GM23338 (cell line): ENCODE data around the gene TNS3. TPM values are rescaled to one million over a fixed set of nuclear protein-coding genes. Genes with fewer than 3 reads are reported as not detected.

ENCODE experiments used
- ATAC-seq: fragments of 200-7000 bp; cut with Tn5 transposase; 3 replicates; pipeline ENCODE4 v1.9.1; 2020
- DNase-seq: peaks from one replicate; pipeline ENCODE4 v3.0.0-alpha.2; 2015; ENCODE audit warnings: low spot score
- H2AFZ ChIP-seq: fragments of 200-600 bp; sonication (generic); 2 replicates; pipeline ENCODE4 v1.8.0; 2016; ENCODE audit warnings: antibody characterized with exemption, mild to moderate bottlenecking, moderate library complexity
- H3F3A ChIP-seq: fragments of 200-600 bp; sonication (generic); replicated peaks from 2 replicates; pipeline ENCODE4 v1.8.0; 2017; ENCODE audit warnings: antibody characterized with exemption, mixed run types, low read depth
- H3K27ac ChIP-seq: fragments of 200-600 bp; sonication (generic); 2 replicates; pipeline ENCODE4 v1.6.1; 2016; ENCODE audit warnings: low read depth
- H3K27me3 ChIP-seq: fragments of 200-600 bp; sonication (generic); 2 replicates; pipeline ENCODE4 v1.8.0; 2016; ENCODE audit warnings: mild to moderate bottlenecking, mixed run types, moderate library complexity; ENCODE audit not compliant: insufficient read depth
- H3K36me3 ChIP-seq: fragments of 200-600 bp; sonication (generic); 2 replicates; pipeline ENCODE4 v1.8.0; 2016; ENCODE audit warnings: mild to moderate bottlenecking; ENCODE audit not compliant: insufficient read depth
- H3K4me1 ChIP-seq: fragments of 200-600 bp; sonication (generic); 2 replicates; pipeline ENCODE4 v1.8.0; 2016; ENCODE audit warnings: mild to moderate bottlenecking, moderate library complexity; ENCODE audit not compliant: insufficient read depth
- H3K4me2 ChIP-seq: fragments of 200-600 bp; sonication (generic); 2 replicates; pipeline ENCODE4 v1.7.1; 2017; ENCODE audit warnings: mixed run types
- H3K4me3 ChIP-seq: fragments of 200-600 bp; sonication (generic); 2 replicates; pipeline ENCODE4 v1.6.1; 2016; ENCODE audit warnings: mixed run types
- H3K79me2 ChIP-seq: fragments of 200-600 bp; sonication (generic); replicated peaks from 2 replicates; pipeline ENCODE4 v1.8.0; 2017; ENCODE audit warnings: mild to moderate bottlenecking; ENCODE audit not compliant: insufficient read depth
- H3K9me2 ChIP-seq: fragments of 200-600 bp; sonication (generic); 2 replicates; pipeline ENCODE4 v1.8.0; 2017; ENCODE audit not compliant: insufficient read depth
- H4K20me1 ChIP-seq: fragments of 200-600 bp; sonication (generic); replicated peaks from 2 replicates; pipeline ENCODE4 v1.8.0; 2017; ENCODE audit warnings: mild to moderate bottlenecking; ENCODE audit not compliant: insufficient read depth
- H3K27ac Mint-ChIP-seq: 2 replicates; pipeline ENCODE4 v1.8.0; 2020; ENCODE audit warnings: inconsistent platforms, mild to moderate bottlenecking, moderate library complexity, mixed read lengths
- H3K27me3 Mint-ChIP-seq: 3 replicates; pipeline ENCODE4 v1.8.0; 2022; ENCODE audit warnings: low read depth, mild to moderate bottlenecking, moderate library complexity, mixed read lengths, inconsistent platforms; ENCODE audit not compliant: insufficient read depth, poor library complexity
- H3K36me3 Mint-ChIP-seq: 3 replicates; pipeline ENCODE4 v1.8.0; 2021; ENCODE audit warnings: low read depth, mild to moderate bottlenecking, inconsistent platforms, moderate library complexity, mixed read lengths
- H3K4me1 Mint-ChIP-seq: 3 replicates; pipeline ENCODE4 v1.8.0; 2020; ENCODE audit warnings: mild to moderate bottlenecking, inconsistent platforms, mixed read lengths
- H3K4me3 Mint-ChIP-seq: 3 replicates; pipeline ENCODE4 v1.8.0; 2021; ENCODE audit warnings: moderate library complexity, mild to moderate bottlenecking, inconsistent platforms, mixed read lengths
- H3K9me3 Mint-ChIP-seq: 3 replicates; pipeline ENCODE4 v1.8.0; 2020; ENCODE audit warnings: moderate library complexity, mild to moderate bottlenecking, inconsistent platforms, mixed read lengths
- ZNF114 ChIP-seq: fragments of 250-450 bp; sonication (Bioruptor Pico); IDR thresholded peaks from 2 replicates; pipeline ENCODE4 v1.5.0; 2020; ENCODE audit warnings: mild to moderate bottlenecking, moderate library complexity
- polyA plus RNA-seq: library from polyadenylated mRNA; unstranded; fragments of >200 nt; fragmentation: Nextera tagmentation; extraction: Ambion mirVana; gene quantifications from 2 replicates; pipeline ENCODE4 v1.2.1, GENCODE V29; 2016
- total RNA-seq: library from RNA; depleted of rRNA; stranded (reverse); fragments of >200 nt; shearing (Covaris generic); gene quantifications from 2 replicates; pipeline ENCODE4 v1.2.3, GENCODE V29; 2014
- TF ChIP-seq, protein P1 (sequence below): fragments of 250-450 bp; sonication (Bioruptor Pico); IDR thresholded peaks from 2 replicates; pipeline ENCODE4 v1.5.0; 2020; ENCODE audit warnings: mild to moderate bottlenecking, moderate library complexity
- TF ChIP-seq, protein P2 (sequence below): IDR thresholded peaks from one replicate; pipeline ENCODE4 v1.6.1; 2018; ENCODE audit warnings: antibody characterized with exemption; ENCODE audit not compliant: unreplicated experiment

The TNS3 gene
- total and polyA plus RNA-seq, 2 experiments from 2014 or later: 6.2 to 28.7 TPM

DNA sequence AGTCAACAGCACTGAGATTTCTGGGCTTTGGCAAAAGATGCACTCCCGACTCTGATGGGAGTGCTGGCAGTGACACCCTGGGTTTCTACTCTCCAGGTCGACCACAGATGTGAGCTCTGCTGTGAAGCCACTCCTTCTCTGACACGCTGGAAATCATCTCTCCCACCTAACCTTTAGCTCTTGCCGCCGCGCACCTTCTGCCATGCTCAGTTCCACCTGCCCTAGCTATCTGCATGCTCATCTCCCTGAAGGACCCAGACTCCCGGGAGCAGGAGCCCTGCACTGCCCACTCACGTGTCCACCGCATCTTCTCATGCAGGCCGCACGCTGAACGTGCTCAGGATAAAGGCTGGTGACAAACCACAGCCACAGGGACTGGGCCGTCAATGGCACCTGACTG, 174.8 kb downstream of the TNS3 start (continued):
- TF ChIP-seq, protein P1, sequence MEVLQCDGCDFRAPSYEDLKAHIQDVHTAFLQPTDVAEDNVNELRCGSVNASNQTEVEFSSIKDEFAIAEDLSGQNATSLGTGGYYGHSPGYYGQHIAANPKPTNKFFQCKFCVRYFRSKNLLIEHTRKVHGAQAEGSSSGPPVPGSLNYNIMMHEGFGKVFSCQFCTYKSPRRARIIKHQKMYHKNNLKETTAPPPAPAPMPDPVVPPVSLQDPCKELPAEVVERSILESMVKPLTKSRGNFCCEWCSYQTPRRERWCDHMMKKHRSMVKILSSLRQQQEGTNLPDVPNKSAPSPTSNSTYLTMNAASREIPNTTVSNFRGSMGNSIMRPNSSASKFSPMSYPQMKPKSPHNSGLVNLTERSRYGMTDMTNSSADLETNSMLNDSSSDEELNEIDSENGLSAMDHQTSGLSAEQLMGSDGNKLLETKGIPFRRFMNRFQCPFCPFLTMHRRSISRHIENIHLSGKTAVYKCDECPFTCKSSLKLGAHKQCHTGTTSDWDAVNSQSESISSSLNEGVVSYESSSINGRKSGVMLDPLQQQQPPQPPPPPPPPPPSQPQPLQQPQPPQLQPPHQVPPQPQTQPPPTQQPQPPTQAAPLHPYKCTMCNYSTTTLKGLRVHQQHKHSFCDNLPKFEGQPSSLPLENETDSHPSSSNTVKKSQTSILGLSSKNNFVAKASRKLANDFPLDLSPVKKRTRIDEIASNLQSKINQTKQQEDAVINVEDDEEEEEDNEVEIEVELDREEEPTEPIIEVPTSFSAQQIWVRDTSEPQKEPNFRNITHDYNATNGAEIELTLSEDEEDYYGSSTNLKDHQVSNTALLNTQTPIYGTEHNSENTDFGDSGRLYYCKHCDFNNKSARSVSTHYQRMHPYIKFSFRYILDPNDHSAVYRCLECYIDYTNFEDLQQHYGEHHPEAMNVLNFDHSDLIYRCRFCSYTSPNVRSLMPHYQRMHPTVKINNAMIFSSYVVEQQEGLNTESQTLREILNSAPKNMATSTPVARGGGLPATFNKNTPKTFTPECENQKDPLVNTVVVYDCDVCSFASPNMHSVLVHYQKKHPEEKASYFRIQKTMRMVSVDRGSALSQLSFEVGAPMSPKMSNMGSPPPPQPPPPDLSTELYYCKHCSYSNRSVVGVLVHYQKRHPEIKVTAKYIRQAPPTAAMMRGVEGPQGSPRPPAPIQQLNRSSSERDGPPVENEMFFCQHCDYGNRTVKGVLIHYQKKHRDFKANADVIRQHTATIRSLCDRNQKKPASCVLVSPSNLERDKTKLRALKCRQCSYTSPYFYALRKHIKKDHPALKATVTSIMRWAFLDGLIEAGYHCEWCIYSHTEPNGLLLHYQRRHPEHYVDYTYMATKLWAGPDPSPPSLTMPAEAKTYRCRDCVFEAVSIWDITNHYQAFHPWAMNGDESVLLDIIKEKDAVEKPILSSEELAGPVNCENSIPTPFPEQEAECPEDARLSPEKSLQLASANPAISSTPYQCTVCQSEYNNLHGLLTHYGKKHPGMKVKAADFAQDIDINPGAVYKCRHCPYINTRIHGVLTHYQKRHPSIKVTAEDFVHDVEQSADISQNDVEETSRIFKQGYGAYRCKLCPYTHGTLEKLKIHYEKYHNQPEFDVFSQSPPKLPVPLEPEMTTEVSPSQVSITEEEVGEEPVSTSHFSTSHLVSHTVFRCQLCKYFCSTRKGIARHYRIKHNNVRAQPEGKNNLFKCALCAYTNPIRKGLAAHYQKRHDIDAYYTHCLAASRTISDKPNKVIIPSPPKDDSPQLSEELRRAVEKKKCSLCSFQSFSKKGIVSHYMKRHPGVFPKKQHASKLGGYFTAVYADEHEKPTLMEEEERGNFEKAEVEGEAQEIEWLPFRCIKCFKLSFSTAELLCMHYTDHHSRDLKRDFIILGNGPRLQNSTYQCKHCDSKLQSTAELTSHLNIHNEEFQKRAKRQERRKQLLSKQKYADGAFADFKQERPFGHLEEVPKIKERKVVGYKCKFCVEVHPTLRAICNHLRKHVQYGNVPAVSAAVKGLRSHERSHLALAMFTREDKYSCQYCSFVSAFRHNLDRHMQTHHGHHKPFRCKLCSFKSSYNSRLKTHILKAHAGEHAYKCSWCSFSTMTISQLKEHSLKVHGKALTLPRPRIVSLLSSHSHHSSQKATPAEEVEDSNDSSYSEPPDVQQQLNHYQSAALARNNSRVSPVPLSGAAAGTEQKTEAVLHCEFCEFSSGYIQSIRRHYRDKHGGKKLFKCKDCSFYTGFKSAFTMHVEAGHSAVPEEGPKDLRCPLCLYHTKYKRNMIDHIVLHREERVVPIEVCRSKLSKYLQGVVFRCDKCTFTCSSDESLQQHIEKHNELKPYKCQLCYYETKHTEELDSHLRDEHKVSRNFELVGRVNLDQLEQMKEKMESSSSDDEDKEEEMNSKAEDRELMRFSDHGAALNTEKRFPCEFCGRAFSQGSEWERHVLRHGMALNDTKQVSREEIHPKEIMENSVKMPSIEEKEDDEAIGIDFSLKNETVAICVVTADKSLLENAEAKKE (CRISPR knock-in tag): no peak
- TF ChIP-seq ZNF114 (CRISPR knock-in tag): no peak

DNA sequence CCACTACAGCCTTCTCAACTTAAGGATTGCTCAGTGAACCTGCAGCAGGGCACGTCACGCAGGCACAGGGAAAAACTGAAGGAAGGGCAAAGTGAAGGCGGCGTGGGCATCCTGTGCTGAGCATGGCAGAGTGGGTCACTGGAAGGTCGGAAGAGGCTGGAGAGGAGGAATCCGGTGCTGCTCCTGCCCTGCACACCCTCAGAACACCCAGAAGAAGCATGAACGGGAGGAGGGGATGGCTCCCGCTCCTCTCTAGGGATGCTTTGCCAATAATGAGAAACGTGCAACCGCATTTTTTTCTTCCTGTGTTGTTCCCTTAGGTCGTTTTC, 175.1 kb downstream of the TNS3 start:
- H3K27me3 ChIP-seq: no peaks in the 10 kb centered on the region
- 0 out of 2 replicates have a peak, but pooled peaks cover 6% of the 10 kb centered on the region for H3K36me3 ChIP-seq
- H3K36me3 Mint-ChIP-seq: 0 out of 3 replicates have a peak, but pooled peaks cover 3% of the 10 kb centered on the region
- no peaks in the 10 kb centered on the region; the same call in 1 of the 2 replicates for H4K20me1 ChIP-seq
- ATAC-seq (no peak), DNase-seq (no peak)
- no peak overlapping the region for H3K4me3 Mint-ChIP-seq
- peaks cover 12% of the 10 kb centered on the region for H3K4me1 Mint-ChIP-seq
- no peak overlapping the region for H3K27ac ChIP-seq
- no peaks in the 10 kb centered on the region; the same call in none of the 2 replicates for H3K4me1 ChIP-seq
- no peak overlapping the region for H3K27ac Mint-ChIP-seq
- H3K9me3 Mint-ChIP-seq: no peaks in the 10 kb centered on the region
- H3F3A ChIP-seq: no peaks in the 10 kb centered on the region
- H2AFZ ChIP-seq: no peak overlapping the region
- no peak overlapping the region for H3K4me3 ChIP-seq
- TF ChIP-seq, protein P2, sequence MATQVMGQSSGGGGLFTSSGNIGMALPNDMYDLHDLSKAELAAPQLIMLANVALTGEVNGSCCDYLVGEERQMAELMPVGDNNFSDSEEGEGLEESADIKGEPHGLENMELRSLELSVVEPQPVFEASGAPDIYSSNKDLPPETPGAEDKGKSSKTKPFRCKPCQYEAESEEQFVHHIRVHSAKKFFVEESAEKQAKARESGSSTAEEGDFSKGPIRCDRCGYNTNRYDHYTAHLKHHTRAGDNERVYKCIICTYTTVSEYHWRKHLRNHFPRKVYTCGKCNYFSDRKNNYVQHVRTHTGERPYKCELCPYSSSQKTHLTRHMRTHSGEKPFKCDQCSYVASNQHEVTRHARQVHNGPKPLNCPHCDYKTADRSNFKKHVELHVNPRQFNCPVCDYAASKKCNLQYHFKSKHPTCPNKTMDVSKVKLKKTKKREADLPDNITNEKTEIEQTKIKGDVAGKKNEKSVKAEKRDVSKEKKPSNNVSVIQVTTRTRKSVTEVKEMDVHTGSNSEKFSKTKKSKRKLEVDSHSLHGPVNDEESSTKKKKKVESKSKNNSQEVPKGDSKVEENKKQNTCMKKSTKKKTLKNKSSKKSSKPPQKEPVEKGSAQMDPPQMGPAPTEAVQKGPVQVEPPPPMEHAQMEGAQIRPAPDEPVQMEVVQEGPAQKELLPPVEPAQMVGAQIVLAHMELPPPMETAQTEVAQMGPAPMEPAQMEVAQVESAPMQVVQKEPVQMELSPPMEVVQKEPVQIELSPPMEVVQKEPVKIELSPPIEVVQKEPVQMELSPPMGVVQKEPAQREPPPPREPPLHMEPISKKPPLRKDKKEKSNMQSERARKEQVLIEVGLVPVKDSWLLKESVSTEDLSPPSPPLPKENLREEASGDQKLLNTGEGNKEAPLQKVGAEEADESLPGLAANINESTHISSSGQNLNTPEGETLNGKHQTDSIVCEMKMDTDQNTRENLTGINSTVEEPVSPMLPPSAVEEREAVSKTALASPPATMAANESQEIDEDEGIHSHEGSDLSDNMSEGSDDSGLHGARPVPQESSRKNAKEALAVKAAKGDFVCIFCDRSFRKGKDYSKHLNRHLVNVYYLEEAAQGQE: no peak
- peaks cover 2% of the 10 kb centered on the region for H3K27me3 Mint-ChIP-seq
- H3K79me2 ChIP-seq: no peaks in the 10 kb centered on the region
- H3K9me2 ChIP-seq: no peaks in the 10 kb centered on the region
- H3K4me2 ChIP-seq: no peak overlapping the region
